ENCODE data around the gene PPP1R10. TPM values are rescaled to one million over a fixed set of nuclear protein-coding genes. Genes with fewer than 3 reads are reported as not detected.

Gene PPP1R10
- total and polyA plus RNA-seq, 2 of the 13 experiments (the other 11 are each of a cell fraction or from before 2014, with no cell fraction given): 26.3 to 38.4 TPM

DNA sequence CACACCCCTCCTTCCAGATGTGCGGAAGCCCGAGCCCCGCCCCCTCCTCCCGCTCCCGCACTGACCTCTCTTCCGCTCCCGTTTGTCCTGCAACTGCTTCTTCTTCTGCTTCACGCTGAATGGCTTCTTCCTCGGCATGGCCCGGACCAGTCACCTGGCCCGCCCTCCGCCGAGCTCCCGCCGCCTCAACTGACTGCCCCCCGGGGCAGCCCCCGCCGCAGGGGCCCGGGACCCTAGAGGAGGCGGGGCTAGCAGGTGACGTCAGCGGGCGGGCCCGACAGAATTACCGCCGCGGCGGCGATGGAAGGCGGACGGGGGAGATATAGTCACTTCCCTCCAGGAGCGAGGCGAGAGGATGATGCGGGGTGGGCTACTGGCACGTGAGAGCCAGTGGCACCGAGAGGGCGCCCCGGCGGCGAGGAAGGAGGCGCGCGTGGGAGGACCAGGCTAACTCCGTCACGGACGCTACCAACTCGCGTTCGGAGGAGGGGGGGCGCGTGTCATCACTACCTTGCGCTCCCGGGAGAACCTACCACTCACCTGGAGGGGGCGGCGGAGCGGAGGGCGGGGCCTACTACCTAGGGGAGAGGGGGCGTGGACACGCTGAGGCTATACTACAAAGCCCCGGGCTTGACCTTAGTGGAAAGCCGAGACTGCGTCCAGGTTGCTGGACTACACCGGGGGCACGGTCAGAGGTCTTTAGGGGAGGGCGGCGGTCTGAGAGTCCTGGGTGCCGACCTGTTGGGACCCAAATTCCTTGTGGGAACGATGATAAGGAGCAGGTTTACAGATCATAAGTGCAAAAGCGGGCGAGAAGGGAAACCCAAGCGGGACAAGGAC lies 60.8 kb downstream of the PPP1R10 start, which contains the start of gene GNL1 (continued):
- TF ChIP-seq, protein P1, sequence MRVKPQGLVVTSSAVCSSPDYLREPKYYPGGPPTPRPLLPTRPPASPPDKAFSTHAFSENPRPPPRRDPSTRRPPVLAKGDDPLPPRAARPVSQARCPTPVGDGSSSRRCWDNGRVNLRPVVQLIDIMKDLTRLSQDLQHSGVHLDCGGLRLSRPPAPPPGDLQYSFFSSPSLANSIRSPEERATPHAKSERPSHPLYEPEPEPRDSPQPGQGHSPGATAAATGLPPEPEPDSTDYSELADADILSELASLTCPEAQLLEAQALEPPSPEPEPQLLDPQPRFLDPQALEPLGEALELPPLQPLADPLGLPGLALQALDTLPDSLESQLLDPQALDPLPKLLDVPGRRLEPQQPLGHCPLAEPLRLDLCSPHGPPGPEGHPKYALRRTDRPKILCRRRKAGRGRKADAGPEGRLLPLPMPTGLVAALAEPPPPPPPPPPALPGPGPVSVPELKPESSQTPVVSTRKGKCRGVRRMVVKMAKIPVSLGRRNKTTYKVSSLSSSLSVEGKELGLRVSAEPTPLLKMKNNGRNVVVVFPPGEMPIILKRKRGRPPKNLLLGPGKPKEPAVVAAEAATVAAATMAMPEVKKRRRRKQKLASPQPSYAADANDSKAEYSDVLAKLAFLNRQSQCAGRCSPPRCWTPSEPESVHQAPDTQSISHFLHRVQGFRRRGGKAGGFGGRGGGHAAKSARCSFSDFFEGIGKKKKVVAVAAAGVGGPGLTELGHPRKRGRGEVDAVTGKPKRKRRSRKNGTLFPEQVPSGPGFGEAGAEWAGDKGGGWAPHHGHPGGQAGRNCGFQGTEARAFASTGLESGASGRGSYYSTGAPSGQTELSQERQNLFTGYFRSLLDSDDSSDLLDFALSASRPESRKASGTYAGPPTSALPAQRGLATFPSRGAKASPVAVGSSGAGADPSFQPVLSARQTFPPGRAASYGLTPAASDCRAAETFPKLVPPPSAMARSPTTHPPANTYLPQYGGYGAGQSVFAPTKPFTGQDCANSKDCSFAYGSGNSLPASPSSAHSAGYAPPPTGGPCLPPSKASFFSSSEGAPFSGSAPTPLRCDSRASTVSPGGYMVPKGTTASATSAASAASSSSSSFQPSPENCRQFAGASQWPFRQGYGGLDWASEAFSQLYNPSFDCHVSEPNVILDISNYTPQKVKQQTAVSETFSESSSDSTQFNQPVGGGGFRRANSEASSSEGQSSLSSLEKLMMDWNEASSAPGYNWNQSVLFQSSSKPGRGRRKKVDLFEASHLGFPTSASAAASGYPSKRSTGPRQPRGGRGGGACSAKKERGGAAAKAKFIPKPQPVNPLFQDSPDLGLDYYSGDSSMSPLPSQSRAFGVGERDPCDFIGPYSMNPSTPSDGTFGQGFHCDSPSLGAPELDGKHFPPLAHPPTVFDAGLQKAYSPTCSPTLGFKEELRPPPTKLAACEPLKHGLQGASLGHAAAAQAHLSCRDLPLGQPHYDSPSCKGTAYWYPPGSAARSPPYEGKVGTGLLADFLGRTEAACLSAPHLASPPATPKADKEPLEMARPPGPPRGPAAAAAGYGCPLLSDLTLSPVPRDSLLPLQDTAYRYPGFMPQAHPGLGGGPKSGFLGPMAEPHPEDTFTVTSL (CRISPR knock-in tag; IDR thresholded peaks at IDR 0.05; ENCODE audit: borderline replicate concordance): no peak
- TF ChIP-seq, protein P2, sequence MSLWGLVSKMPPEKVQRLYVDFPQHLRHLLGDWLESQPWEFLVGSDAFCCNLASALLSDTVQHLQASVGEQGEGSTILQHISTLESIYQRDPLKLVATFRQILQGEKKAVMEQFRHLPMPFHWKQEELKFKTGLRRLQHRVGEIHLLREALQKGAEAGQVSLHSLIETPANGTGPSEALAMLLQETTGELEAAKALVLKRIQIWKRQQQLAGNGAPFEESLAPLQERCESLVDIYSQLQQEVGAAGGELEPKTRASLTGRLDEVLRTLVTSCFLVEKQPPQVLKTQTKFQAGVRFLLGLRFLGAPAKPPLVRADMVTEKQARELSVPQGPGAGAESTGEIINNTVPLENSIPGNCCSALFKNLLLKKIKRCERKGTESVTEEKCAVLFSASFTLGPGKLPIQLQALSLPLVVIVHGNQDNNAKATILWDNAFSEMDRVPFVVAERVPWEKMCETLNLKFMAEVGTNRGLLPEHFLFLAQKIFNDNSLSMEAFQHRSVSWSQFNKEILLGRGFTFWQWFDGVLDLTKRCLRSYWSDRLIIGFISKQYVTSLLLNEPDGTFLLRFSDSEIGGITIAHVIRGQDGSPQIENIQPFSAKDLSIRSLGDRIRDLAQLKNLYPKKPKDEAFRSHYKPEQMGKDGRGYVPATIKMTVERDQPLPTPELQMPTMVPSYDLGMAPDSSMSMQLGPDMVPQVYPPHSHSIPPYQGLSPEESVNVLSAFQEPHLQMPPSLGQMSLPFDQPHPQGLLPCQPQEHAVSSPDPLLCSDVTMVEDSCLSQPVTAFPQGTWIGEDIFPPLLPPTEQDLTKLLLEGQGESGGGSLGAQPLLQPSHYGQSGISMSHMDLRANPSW (CRISPR knock-in tag; IDR thresholded peaks at IDR 0.05; ENCODE audit: borderline replicate concordance): no peak
- TF ChIP-seq SSRP1 (CRISPR knock-in tag; IDR thresholded peaks at IDR 0.05) (peak; percentile 44; the same call in 1 of the 2 replicates), ZNF749 (CRISPR knock-in tag; IDR thresholded peaks at IDR 0.05; ENCODE audit: borderline replicate concordance) (peak; percentile 91; the same call in 1 of the 2 replicates), NCOR1 (IDR thresholded peaks at IDR 0.05; ENCODE audit: borderline replicate concordance, low read length) (peak; percentile 81), BORCS8-MEF2B (CRISPR knock-in tag; IDR thresholded peaks at IDR 0.05) (peak; percentile 94), MXI1 (IDR thresholded peaks at IDR 0.05; ENCODE audit: borderline replicate concordance, low read depth, low read length) (no peak; the same call in 1 of the 3 replicates), SIN3B (IDR thresholded peaks at IDR 0.05; ENCODE audit: low read length) (no peak), POLR2G (IDR thresholded peaks at IDR 0.05; ENCODE audit: low read depth, low read length) (peak; percentile 33; the same call in 1 of the 2 replicates)
- TF ChIP-seq, protein P3, sequence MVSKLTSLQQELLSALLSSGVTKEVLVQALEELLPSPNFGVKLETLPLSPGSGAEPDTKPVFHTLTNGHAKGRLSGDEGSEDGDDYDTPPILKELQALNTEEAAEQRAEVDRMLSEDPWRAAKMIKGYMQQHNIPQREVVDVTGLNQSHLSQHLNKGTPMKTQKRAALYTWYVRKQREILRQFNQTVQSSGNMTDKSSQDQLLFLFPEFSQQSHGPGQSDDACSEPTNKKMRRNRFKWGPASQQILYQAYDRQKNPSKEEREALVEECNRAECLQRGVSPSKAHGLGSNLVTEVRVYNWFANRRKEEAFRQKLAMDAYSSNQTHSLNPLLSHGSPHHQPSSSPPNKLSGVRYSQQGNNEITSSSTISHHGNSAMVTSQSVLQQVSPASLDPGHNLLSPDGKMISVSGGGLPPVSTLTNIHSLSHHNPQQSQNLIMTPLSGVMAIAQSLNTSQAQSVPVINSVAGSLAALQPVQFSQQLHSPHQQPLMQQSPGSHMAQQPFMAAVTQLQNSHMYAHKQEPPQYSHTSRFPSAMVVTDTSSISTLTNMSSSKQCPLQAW (CRISPR knock-in tag; IDR thresholded peaks at IDR 0.05): peak; percentile 27; the same call in 1 of the 2 replicates
- TF ChIP-seq, protein P4, sequence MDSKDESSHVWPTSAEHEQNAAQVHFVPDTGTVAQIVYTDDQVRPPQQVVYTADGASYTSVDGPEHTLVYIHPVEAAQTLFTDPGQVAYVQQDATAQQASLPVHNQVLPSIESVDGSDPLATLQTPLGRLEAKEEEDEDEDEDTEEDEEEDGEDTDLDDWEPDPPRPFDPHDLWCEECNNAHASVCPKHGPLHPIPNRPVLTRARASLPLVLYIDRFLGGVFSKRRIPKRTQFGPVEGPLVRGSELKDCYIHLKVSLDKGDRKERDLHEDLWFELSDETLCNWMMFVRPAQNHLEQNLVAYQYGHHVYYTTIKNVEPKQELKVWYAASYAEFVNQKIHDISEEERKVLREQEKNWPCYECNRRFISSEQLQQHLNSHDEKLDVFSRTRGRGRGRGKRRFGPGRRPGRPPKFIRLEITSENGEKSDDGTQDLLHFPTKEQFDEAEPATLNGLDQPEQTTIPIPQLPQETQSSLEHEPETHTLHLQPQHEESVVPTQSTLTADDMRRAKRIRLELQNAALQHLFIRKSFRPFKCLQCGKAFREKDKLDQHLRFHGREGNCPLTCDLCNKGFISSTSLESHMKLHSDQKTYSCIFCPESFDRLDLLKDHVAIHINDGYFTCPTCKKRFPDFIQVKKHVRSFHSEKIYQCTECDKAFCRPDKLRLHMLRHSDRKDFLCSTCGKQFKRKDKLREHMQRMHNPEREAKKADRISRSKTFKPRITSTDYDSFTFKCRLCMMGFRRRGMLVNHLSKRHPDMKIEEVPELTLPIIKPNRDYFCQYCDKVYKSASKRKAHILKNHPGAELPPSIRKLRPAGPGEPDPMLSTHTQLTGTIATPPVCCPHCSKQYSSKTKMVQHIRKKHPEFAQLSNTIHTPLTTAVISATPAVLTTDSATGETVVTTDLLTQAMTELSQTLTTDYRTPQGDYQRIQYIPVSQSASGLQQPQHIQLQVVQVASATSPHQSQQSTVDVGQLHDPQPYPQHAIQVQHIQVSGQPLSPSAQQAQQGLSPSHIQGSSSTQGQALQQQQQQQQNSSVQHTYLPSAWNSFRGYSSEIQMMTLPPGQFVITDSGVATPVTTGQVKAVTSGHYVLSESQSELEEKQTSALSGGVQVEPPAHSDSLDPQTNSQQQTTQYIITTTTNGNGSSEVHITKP (CRISPR knock-in tag; IDR thresholded peaks at IDR 0.05; ENCODE audit: low read depth): peak; percentile 99
